NCI-H2227 (cell line): ENCODE measurements around the gene MAP2K5.

Source experiments
- DNase-seq: peaks from one replicate; lab custom pipeline; 2025; ENCODE audit not compliant: unreplicated experiment; lab: John Stamatoyannopoulos, UW

MAP2K5 gene

GRCh38 chr15:67820992-67821783, 278.7 kb downstream of the MAP2K5 start:
- DNase-seq: no peak

GRCh38 chr15:67821784-67822440, 279.4 kb downstream of the MAP2K5 start:
- DNase-seq: no peak

- DNase-seq: no peak
Observed at GRCh38 chr15:67822537-67823313, 280.2 kb downstream of the MAP2K5 start.

- DNase-seq: peak; percentile 48
Observed at GRCh38 chr15:67823314-67824196, 281.1 kb downstream of the MAP2K5 start.

GRCh38 chr15:67824197-67824968, 281.9 kb downstream of the MAP2K5 start:
- no peak for DNase-seq

GRCh38 chr15:67824976-67825880, 282.7 kb downstream of the MAP2K5 start, which contains the start of gene SKOR1:
Gene SKOR1 (plus strand): TSS chr15:67825509. CDS start chr15:67825603, 94 bp downstream.
- DNase-seq: peak; percentile 32

GRCh38 chr15:67825881-67826716, 283.6 kb downstream of the MAP2K5 start:
- DNase-seq: no peak

- DNase-seq: no peak
Observed at GRCh38 chr15:67826717-67827561, 284.4 kb downstream of the MAP2K5 start.

- no peak for DNase-seq
Observed at GRCh38 chr15:67827562-67828277, 285.2 kb downstream of the MAP2K5 start.

GRCh38 chr15:67828278-67828968, 285.9 kb downstream of the MAP2K5 start:
- no peak for DNase-seq

GRCh38 chr15:67828969-67829646, 286.6 kb downstream of the MAP2K5 start:
- DNase-seq: no peak

GRCh38 chr15:67829647-67830504, 287.4 kb downstream of the MAP2K5 start:
- no peak for DNase-seq

- DNase-seq: no peak
Observed at GRCh38 chr15:67831363-67831762, 288.9 kb downstream of the MAP2K5 start.

GRCh38 chr15:67832031-67832551, 289.6 kb downstream of the MAP2K5 start:
- peak; percentile 7 for DNase-seq
